OCI-LY7 (cell line): ENCODE measurements around the gene IGFLR1. TPM values are rescaled to one million over a fixed set of nuclear protein-coding genes. Genes with fewer than 3 reads are reported as not detected.
A peak's percentile ranks its signal among the peaks of the same experiment; 100 is the strongest.

ENCODE experiments used
- BruUV-seq: library from RNA; stranded (reverse); fragments of 400-500 nt; replicated peaks from 2 replicates; lab custom pipeline; 2021; lab: Mats Ljungman, UMichigan
- CTCF ChIA-PET: fragments of 300-600 bp; sonication (Branson Sonifier 250); formaldehyde crosslinking; loops from one replicate; lab custom pipeline; 2022; ENCODE audit warnings: antibody characterized with exemption; ENCODE audit not compliant: unreplicated experiment; lab: Charles Lee
- POLR2A ChIA-PET: fragments of 300-600 bp; sonication (Branson Sonifier 250); formaldehyde crosslinking; loops from one replicate; lab custom pipeline; 2022; ENCODE audit warnings: antibody characterized with exemption; lab: Charles Lee
- DNase-seq: peaks from one replicate; pipeline ENCODE4 v3.0.0-alpha.2; 2015; ENCODE audit warnings: low spot score
- H2AFZ ChIP-seq: fragments of 200-600 bp; sonication (generic), shearing (Covaris generic); 2 replicates; pipeline ENCODE4 v1.6.1; 2014; ENCODE audit warnings: mild to moderate bottlenecking, antibody characterized with exemption, low read length, moderate library complexity
- H3K27ac ChIP-seq: fragments of 200-600 bp; sonication (generic); 2 replicates; pipeline ENCODE4 v1.5.1; 2014; ENCODE audit warnings: mixed run types, low read depth, mild to moderate bottlenecking, moderate library complexity, low read length, inconsistent platforms; ENCODE audit not compliant: poor library complexity, severe bottlenecking
- H3K36me3 ChIP-seq: fragments of 200-600 bp; sonication (generic); 2 replicates; pipeline ENCODE4 v1.6.1; 2014; ENCODE audit warnings: mild to moderate bottlenecking, antibody characterized with exemption, low read length, moderate library complexity, mixed read lengths; ENCODE audit not compliant: insufficient read depth
- H3K4me1 ChIP-seq: fragments of 200-600 bp; sonication (generic); 2 replicates; pipeline ENCODE4 v1.5.1; 2014; ENCODE audit warnings: mild to moderate bottlenecking, low read length; ENCODE audit not compliant: insufficient read depth, poor library complexity, severe bottlenecking
- H3K4me2 ChIP-seq: fragments of 200-600 bp; sonication (generic); 2 replicates; pipeline ENCODE4 v1.6.1; 2014; ENCODE audit warnings: mild to moderate bottlenecking, low read length
- H3K4me3 ChIP-seq: fragments of 200-600 bp; sonication (generic); 2 replicates; pipeline ENCODE4 v1.5.1; 2014; ENCODE audit warnings: mild to moderate bottlenecking, low read depth, low read length; ENCODE audit not compliant: poor library complexity, severe bottlenecking
- H3K79me2 ChIP-seq: fragments of 200-600 bp; sonication (generic); 2 replicates; pipeline ENCODE4 v1.6.1; 2016; ENCODE audit warnings: low read depth, mild to moderate bottlenecking, low read length, moderate library complexity, mixed read lengths; ENCODE audit not compliant: insufficient read depth
- H3K9me2 ChIP-seq: fragments of 200-600 bp; sonication (generic); 2 replicates; pipeline ENCODE4 v1.6.1; 2016; ENCODE audit warnings: mild to moderate bottlenecking, low read length, mixed read lengths; ENCODE audit not compliant: insufficient read depth
- H3K9me3 ChIP-seq: fragments of 200-600 bp; sonication (generic); 2 replicates; pipeline ENCODE4 v1.6.1; 2014; ENCODE audit warnings: mild to moderate bottlenecking, mixed run types, low read length, mixed read lengths
- H4K20me1 ChIP-seq: fragments of 200-600 bp; sonication (generic); 2 replicates; pipeline ENCODE4 v1.6.1; 2014; ENCODE audit warnings: mild to moderate bottlenecking, antibody characterized with exemption, low read length, moderate library complexity, mixed read lengths; ENCODE audit not compliant: insufficient read depth
- EZH2phosphoT487 ChIP-seq: fragments of 200-600 bp; sonication (generic); IDR thresholded peaks from 2 replicates; pipeline ENCODE4 v1.6.1; 2018; ENCODE audit warnings: low read depth, borderline replicate concordance, mild to moderate bottlenecking, mixed run types, antibody characterized with exemption, low read length, moderate library complexity, mixed read lengths
- intact Hi-C: fragments of 100-400 bp; cut with micrococcal nuclease; formaldehyde crosslinking; loops from one replicate; pipeline ENCODE4 v1.10.0; 2022; ENCODE audit not compliant: unreplicated experiment
- total RNA-seq, 2 experiments: library from RNA; depleted of rRNA in 1 of 2; stranded (reverse); fragments of >200 nt in 1 of 2; shearing (Covaris generic) in 1 of 2; gene quantifications; 2 replicates each; pipeline ENCODE4 v1.2.3, GENCODE V29; 2014 to 2022
- TF ChIP-seq, protein P1 (sequence below): fragments of 200-600 bp; sonication (generic); conservative IDR thresholded peaks from 2 replicates; pipeline ENCODE4 v1.5.1; 2014; ENCODE audit warnings: mild to moderate bottlenecking, antibody characterized with exemption, low read length, moderate library complexity, mixed read lengths

The IGFLR1 gene
- total RNA-seq, 2 experiments from 2014 or later = 8.5 to 18.3 TPM

DNA sequence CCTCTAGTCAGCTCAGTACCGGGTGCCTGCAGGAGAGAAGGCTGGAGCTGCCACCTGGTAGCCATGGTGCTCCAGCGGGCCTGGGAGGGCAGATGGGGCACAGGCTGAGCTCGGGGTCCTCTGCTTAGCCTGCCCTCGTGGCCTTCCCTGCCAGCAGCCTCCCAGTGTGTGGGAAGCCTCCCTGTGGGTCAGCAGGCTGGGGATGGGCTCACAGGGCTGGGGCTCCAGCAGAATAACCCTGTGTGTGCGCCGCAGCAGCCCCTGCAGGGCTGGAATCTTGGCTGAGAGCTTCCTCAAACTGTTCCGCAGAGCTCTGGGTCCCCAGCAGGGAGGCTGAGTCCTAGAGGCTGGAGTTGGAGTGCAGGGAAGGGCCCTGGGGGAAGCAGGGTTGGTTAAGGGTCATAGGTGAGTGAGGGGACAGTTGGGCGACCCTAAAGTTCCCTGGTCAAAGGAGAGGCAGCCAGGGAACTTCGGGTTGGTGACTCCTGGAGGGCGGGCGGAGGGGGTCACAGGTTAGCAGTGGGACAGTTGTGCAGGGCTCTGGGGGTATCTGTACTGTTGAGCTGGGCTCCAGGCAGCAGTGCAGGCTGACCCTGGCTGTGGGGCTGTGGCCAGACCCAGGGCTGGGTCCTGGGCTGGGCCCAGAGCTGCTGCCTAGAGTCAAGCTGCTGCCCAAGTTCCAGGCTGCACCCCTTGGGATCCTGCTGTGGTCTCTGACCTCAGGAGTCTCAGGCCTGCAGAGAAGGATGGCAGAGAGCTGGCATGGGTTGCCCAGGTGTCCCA lies 47.1 kb upstream of the IGFLR1 start:
- H4K20me1 ChIP-seq = no peaks in the 10 kb centered on the region
- BruUV-seq = no TSS peak
- no peaks in the 10 kb centered on the region for H3K4me1 ChIP-seq
- ChIA-PET CTCF (no interaction called here), POLR2A (interaction anchor here (0.6 to 1.0 kb wide), 2 partner anchors 9 to 45 kb away, joined by 3 read pairs; no protein-coding TSS in a partner anchor)
- no peak for TF ChIP-seq EZH2phosphoT487
- TF ChIP-seq, protein P1, sequence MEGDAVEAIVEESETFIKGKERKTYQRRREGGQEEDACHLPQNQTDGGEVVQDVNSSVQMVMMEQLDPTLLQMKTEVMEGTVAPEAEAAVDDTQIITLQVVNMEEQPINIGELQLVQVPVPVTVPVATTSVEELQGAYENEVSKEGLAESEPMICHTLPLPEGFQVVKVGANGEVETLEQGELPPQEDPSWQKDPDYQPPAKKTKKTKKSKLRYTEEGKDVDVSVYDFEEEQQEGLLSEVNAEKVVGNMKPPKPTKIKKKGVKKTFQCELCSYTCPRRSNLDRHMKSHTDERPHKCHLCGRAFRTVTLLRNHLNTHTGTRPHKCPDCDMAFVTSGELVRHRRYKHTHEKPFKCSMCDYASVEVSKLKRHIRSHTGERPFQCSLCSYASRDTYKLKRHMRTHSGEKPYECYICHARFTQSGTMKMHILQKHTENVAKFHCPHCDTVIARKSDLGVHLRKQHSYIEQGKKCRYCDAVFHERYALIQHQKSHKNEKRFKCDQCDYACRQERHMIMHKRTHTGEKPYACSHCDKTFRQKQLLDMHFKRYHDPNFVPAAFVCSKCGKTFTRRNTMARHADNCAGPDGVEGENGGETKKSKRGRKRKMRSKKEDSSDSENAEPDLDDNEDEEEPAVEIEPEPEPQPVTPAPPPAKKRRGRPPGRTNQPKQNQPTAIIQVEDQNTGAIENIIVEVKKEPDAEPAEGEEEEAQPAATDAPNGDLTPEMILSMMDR = no peak
- H3K4me2 ChIP-seq = no peak overlapping the region
- no peaks in the 10 kb centered on the region for H3K9me2 ChIP-seq
- intact Hi-C loops = no loop called here
- no peaks in the 10 kb centered on the region for H3K9me3 ChIP-seq
- no peaks in the 10 kb centered on the region for H3K36me3 ChIP-seq
- no peak overlapping the region for H3K27ac ChIP-seq
- DNase-seq = no peak
- H2AFZ ChIP-seq = no peak overlapping the region
- H3K4me3 ChIP-seq = no peak overlapping the region
- no peaks in the 10 kb centered on the region for H3K79me2 ChIP-seq

DNA sequence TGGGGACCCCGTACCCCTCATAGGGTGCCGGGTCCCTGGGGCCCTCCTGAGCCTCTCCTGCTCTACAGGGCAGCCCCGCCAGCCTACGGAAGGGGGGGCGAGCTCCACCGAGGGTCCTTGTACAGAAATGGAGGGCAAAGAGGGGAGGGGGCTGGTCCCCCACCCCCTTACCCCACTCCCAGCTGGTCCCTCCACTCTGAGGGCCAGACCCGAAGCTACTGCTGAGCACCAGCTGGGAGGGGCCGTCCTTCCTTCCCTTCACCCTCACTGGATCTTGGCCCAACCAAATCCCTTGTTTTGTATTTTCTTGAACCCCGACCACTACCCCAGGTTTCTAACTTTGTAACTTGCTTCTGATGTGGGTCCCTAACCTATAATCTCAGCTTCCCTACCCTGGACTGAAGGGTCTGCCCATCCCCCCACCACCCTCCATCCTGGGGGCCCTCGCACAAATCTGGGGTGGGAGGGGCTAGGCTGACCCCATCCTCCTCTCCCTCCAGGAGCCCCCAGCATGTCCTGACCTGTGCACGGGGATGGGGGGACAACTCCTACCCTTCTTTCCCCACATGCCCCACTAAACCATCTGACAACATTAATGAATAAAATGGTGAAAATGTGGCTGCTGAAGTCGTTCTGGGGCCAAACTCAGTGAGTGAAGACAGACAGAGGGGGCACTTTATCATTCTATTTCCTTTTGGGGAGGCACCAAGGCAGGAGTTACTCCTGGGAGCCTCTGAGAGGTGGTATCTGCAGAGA lies 46.1 kb upstream of the IGFLR1 start:
- H3K9me2 ChIP-seq = no peaks in the 10 kb centered on the region
- no peaks in the 10 kb centered on the region for H3K36me3 ChIP-seq
- ChIA-PET CTCF (no interaction called here), POLR2A (no interaction called here)
- TF ChIP-seq, protein P1 = no peak
- TF ChIP-seq EZH2phosphoT487 = no peak
- no peaks in the 10 kb centered on the region for H3K4me1 ChIP-seq
- no peaks in the 10 kb centered on the region for H3K9me3 ChIP-seq
- DNase-seq = no peak
- intact Hi-C loops = no loop called here
- BruUV-seq = TSS peak; percentile 85
- no peak overlapping the region for H2AFZ ChIP-seq
- H3K79me2 ChIP-seq = no peaks in the 10 kb centered on the region
- H3K4me3 ChIP-seq = no peak overlapping the region
- no peak overlapping the region for H3K27ac ChIP-seq
- no peak overlapping the region for H3K4me2 ChIP-seq
- H4K20me1 ChIP-seq = no peaks in the 10 kb centered on the region
